ENCODE data around the gene ADGRA3.

Gene ADGRA3

DNA sequence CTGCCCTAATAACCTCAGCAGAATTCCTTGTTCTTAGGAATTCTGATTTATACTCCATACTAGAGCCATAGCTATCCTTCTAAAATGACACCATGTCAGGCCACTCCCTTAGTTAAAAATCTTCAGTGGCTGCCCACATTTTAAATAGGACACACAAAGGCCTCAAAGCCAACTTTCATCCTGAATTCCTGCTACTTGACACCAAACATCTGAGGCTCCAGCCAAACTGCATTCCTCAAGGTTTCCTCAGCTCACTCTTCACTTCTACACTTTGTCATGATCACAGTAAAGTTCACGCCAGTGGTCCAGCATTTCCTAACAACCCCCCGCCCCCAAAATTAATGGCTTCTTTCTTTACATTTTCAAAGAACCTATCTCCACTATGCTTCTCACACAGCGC is 124.3 kb downstream of the ADGRA3 start:
- no peak for TF ChIP-seq ZNF677 (tag by site-specific recombination; IDR thresholded peaks at IDR 0.05)
- TF ChIP-seq ZBTB1 (tag by site-specific recombination; IDR thresholded peaks at IDR 0.05) = no peak
- no peak for TF ChIP-seq ZNF184 (tag by site-specific recombination; IDR thresholded peaks at IDR 0.05)
- TF ChIP-seq IKZF3 (tag by site-specific recombination; IDR thresholded peaks at IDR 0.05) = no peak
- TF ChIP-seq ZNF112 (tag by site-specific recombination; IDR thresholded peaks at IDR 0.05) = no peak
- no peak for TF ChIP-seq KLF9 (tag by site-specific recombination; IDR thresholded peaks at IDR 0.05; ENCODE audit: low read depth)
- no peak for TF ChIP-seq ZNF549 (tag by site-specific recombination; IDR thresholded peaks at IDR 0.05)
- TF ChIP-seq ZNF473 (tag by site-specific recombination; IDR thresholded peaks at IDR 0.05) = no peak
- no peak for TF ChIP-seq ZNF248 (tag by site-specific recombination; IDR thresholded peaks at IDR 0.05)
- no peak for TF ChIP-seq SALL2 (tag by site-specific recombination; IDR thresholded peaks at IDR 0.05; ENCODE audit: borderline replicate concordance)
- no peak for TF ChIP-seq GLIS1 (tag by site-specific recombination; IDR thresholded peaks at IDR 0.05)
- no peak for TF ChIP-seq ZBTB21 (tag by site-specific recombination; IDR thresholded peaks at IDR 0.05)
- TF ChIP-seq SCRT1 (tag by site-specific recombination; IDR thresholded peaks at IDR 0.05; ENCODE audit: borderline replicate concordance) = no peak
- CTCF ChIA-PET = interaction anchor here (0.7 to 1.9 kb wide), 2 partner anchors 302 to 602 kb away, joined by 4 to 6 read pairs; no protein-coding TSS in a partner anchor
- no peaks in the 10 kb centered on the region for H3K9me3 ChIP-seq (ENCODE audit: control insufficient read depth, insufficient read depth, low read depth, low read length)
- POLR2A ChIA-PET = no interaction called here
- H3K4me3 ChIP-seq (ENCODE audit: low read depth, low read length) = no peak overlapping the region
- H3K4me1 ChIP-seq (ENCODE audit: control insufficient read depth, insufficient read depth, low read length) = no peaks in the 10 kb centered on the region
- H3K36me3 ChIP-seq (ENCODE audit: control insufficient read depth in 2 of 2, insufficient read depth in 1 of 2, low read length in 2 of 2) = peaks cover 0 to 13% of the 10 kb centered on the region in 2 experiments; a peak in 1 of 3 replicates
- no peak overlapping the region for H3K27ac ChIP-seq (ENCODE audit: extremely low read depth, low read depth, low read length)

DNA sequence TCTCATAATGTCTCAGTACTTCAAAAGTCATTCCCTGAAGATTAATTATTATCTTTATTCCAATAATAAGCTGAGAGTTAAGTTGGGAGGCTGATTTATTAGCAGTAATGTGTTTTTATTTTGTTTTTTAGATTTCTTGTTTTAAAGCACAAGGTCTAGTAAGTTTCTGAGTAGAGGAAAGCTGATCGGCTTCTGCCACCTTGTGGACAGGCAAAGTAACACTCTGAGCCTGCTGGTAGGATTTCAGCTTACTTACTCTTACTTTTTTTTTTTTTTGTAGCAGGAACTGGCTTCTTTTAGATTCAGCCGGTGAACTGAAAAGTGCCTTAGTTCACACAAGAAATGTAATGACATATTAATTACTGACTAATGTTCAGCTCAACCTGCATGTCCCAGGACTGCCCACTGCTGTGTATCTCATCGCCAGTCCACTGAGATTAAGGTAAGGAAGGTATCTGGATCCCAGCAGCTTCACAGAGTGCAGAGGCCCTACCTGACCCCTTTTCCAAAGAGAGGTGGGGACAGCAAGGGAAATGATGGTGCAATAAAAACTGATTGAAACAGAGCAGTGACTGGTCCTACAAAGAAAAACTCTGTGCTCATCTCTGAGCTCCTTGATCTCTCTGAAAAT is 126.5 kb downstream of the ADGRA3 start:
- H3K4me1 ChIP-seq (ENCODE audit: control insufficient read depth, insufficient read depth, low read length) = no peaks in the 10 kb centered on the region

DNA sequence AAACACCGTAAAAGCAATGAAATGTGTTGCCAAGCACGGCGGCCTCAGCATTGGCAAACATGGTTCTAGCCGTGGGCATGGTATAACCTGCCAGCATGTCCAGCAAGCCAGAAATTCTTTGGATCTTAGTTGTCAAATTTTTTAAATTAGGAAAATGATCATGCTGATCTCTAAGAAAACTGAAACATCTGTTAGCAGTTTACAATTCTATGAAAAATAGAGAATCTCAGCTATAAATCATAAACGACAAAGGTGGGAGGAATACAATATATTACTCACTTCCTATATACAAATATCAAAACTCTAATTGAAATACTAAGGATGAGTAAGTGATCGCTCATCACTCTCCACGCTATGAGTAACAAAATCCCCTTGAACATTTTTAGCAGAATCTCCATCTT is 130.3 kb downstream of the ADGRA3 start:
- CTCF ChIA-PET = interaction anchor here (1.1 to 5.5 kb wide), 2 partner anchors 433 to 595 kb away, joined by 3 to 73 read pairs; no protein-coding TSS in a partner anchor
- Histone ChIP-seq H3K36me3 (ENCODE audit: control insufficient read depth in 2 of 2, insufficient read depth in 1 of 2, low read length in 2 of 2) (peaks cover 0 to 17% of the 10 kb centered on the region in 2 experiments; a peak in 1 of 3 replicates), H3K4me3 (ENCODE audit: low read depth, low read length) (no peak overlapping the region), H3K9me3 (ENCODE audit: control insufficient read depth, insufficient read depth, low read depth, low read length) (no peaks in the 10 kb centered on the region), H3K27ac (ENCODE audit: extremely low read depth, low read depth, low read length) (no peak overlapping the region), H3K4me1 (ENCODE audit: control insufficient read depth, insufficient read depth, low read length) (no peaks in the 10 kb centered on the region)
- POLR2A ChIA-PET = no interaction called here
- TF ChIP-seq ZNF610 (tag by site-specific recombination; IDR thresholded peaks at IDR 0.05; ENCODE audit: borderline replicate concordance) (no peak), ZNF423 (tag by site-specific recombination; IDR thresholded peaks at IDR 0.05) (no peak), GLI4 (tag by site-specific recombination; IDR thresholded peaks at IDR 0.05) (no peak), ZNF514 (tag by site-specific recombination; IDR thresholded peaks at IDR 0.05) (no peak), ZNF791 (tag by site-specific recombination; IDR thresholded peaks at IDR 0.05) (no peak), ZNF23 (tag by site-specific recombination; IDR thresholded peaks at IDR 0.05; ENCODE audit: borderline replicate concordance) (no peak), ZNF660 (tag by site-specific recombination; IDR thresholded peaks at IDR 0.05) (no peak), KLF7 (tag by site-specific recombination; IDR thresholded peaks at IDR 0.05; ENCODE audit: borderline replicate concordance) (no peak), ZSCAN16 (tag by site-specific recombination; IDR thresholded peaks at IDR 0.05) (no peak), ZEB2 (tag by site-specific recombination; IDR thresholded peaks at IDR 0.05) (no peak), WT1 (tag by site-specific recombination; IDR thresholded peaks at IDR 0.05) (no peak), ZNF76 (tag by site-specific recombination; IDR thresholded peaks at IDR 0.05; ENCODE audit: borderline replicate concordance, low read depth) (no peak)

More for the DNA sequence above, 126.5 kb downstream of the ADGRA3 start:
- POLR2A ChIA-PET = no interaction called here
- CTCF ChIA-PET = interaction anchor here (0.5 to 5.5 kb wide), 21 partner anchors 12 to 992 kb away, joined by 3 to 73 read pairs (median 4); no protein-coding TSS in a partner anchor
- TF ChIP-seq, protein P1, sequence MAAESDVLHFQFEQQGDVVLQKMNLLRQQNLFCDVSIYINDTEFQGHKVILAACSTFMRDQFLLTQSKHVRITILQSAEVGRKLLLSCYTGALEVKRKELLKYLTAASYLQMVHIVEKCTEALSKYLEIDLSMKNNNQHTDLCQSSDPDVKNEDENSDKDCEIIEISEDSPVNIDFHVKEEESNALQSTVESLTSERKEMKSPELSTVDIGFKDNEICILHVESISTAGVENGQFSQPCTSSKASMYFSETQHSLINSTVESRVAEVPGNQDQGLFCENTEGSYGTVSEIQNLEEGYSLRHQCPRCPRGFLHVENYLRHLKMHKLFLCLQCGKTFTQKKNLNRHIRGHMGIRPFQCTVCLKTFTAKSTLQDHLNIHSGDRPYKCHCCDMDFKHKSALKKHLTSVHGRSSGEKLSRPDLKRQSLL (tag by site-specific recombination; IDR thresholded peaks at IDR 0.05) = no peak
- peak; percentile 68 for TF ChIP-seq ZNF654 (tag by site-specific recombination; IDR thresholded peaks at IDR 0.05; ENCODE audit: low read depth)
- TF ChIP-seq, protein P2, sequence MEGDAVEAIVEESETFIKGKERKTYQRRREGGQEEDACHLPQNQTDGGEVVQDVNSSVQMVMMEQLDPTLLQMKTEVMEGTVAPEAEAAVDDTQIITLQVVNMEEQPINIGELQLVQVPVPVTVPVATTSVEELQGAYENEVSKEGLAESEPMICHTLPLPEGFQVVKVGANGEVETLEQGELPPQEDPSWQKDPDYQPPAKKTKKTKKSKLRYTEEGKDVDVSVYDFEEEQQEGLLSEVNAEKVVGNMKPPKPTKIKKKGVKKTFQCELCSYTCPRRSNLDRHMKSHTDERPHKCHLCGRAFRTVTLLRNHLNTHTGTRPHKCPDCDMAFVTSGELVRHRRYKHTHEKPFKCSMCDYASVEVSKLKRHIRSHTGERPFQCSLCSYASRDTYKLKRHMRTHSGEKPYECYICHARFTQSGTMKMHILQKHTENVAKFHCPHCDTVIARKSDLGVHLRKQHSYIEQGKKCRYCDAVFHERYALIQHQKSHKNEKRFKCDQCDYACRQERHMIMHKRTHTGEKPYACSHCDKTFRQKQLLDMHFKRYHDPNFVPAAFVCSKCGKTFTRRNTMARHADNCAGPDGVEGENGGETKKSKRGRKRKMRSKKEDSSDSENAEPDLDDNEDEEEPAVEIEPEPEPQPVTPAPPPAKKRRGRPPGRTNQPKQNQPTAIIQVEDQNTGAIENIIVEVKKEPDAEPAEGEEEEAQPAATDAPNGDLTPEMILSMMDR (tag by site-specific recombination; IDR thresholded peaks at IDR 0.05) = 0 out of 2 replicates have a peak, but pooled peaks have one; percentile 22
- TF ChIP-seq ZNF510 (tag by site-specific recombination; IDR thresholded peaks at IDR 0.05; ENCODE audit: insufficient replicate concordance) = no peak
- Histone ChIP-seq H3K9me3 (ENCODE audit: control insufficient read depth, insufficient read depth, low read depth, low read length) (no peaks in the 10 kb centered on the region), H3K27ac (ENCODE audit: extremely low read depth, low read depth, low read length) (no peak overlapping the region), H3K4me3 (ENCODE audit: low read depth, low read length) (no peak overlapping the region), H3K36me3 (ENCODE audit: control insufficient read depth in 2 of 2, insufficient read depth in 1 of 2, low read length in 2 of 2) (peaks cover 0 to 13% of the 10 kb centered on the region in 2 experiments; a peak in 1 of 3 replicates)

Measured in HEK293 (cell line).